SH-SY5Y (cell line): ENCODE measurements around the gene KRT2.

Experiments
- GATA2 ChIP-seq: IDR thresholded peaks from 2 replicates; pipeline ENCODE4 v1.6.1; 2011; ENCODE audit warnings: mild to moderate bottlenecking, low read depth, low read length
- GATA3 ChIP-seq: IDR thresholded peaks from 2 replicates; pipeline ENCODE4 v1.6.1; 2011; ENCODE audit warnings: low read depth, mild to moderate bottlenecking, low read length, moderate library complexity

GRCh38 chr12:52696588-52696987 is 44.6 kb upstream of the KRT2 start:
- TF ChIP-seq GATA3: no peak
- TF ChIP-seq GATA2: no peak
